Measurements from ENCODE around the gene SIAH2. TPM values are rescaled to one million over a fixed set of nuclear protein-coding genes. Genes with fewer than 3 reads are reported as not detected.

The SIAH2 gene
- total RNA-seq, 6 experiments from 2014 or later, result 20.5 to 53.0 (median 36.5) TPM

- TF ChIP-seq CTCF (IDR thresholded peaks at IDR 0.05), result no peak
- peak; percentile 99 for TF ChIP-seq POLR2A (IDR thresholded peaks at IDR 0.05)
- Histone ChIP-seq H3K4me1 (peaks cover 0 to 41% (median 9%) of the 10 kb centered on the region in 4 donors), H3K4me3 (peak overlapping the region; percentile 67 to 75 (median 74)), H3K27me3 (no peaks in the 10 kb centered on the region), H3K27ac (peak overlapping the region; percentile 98 to 100 (median 99)), H3K36me3 (no peaks in the 10 kb centered on the region), H3K9me3 (no peaks in the 10 kb centered on the region)
- DNase-seq, result peak in 1 of 3 donors; percentile 60
- WGBS (ENCODE audit: insufficient coverage, low coverage, low lambda C conversion rate, missing lambda C conversion rate), result no CpG with 5 or more reads among the region's 76 CpGs
- intact Hi-C loops (cut with DNase I), result no loop called here
- no peak for ATAC-seq
Measured at GRCh38 chr3:150762662-150763121, 277 bp downstream of the SIAH2 start.

- ATAC-seq (peak; percentile 8 to 37 (median 20)), DNase-seq (peak; percentile 58 to 75 (median 73))
- H3K4me3 ChIP-seq, result peak overlapping the region; percentile 67 to 75 (median 74)
- peaks cover 0 to 47% (median 13%) of the 10 kb centered on the region in 4 donors for H3K4me1 ChIP-seq
- no peaks in the 10 kb centered on the region for H3K27me3 ChIP-seq
- H3K9me3 ChIP-seq, result no peaks in the 10 kb centered on the region
- under 1% methylated on average over 29 of the region's 48 CpGs for WGBS (ENCODE audit: insufficient coverage, low coverage, low lambda C conversion rate, missing lambda C conversion rate)
- H3K27ac ChIP-seq, result peak overlapping the region; percentile 98 to 100 (median 99)
- H3K36me3 ChIP-seq, result no peaks in the 10 kb centered on the region
- intact Hi-C loops (cut with DNase I), result no loop called here
- TF ChIP-seq CTCF (IDR thresholded peaks at IDR 0.05) (no peak), POLR2A (IDR thresholded peaks at IDR 0.05) (peak; percentile 64)
Measured at GRCh38 chr3:150761831-150762661, 923 bp downstream of the SIAH2 start.

- intact Hi-C loops (cut with DNase I), result no loop called here
- DNase-seq (no peak), ATAC-seq (no peak)
- H3K36me3 ChIP-seq, result no peaks in the 10 kb centered on the region
- peak overlapping the region; percentile 67 to 75 (median 74) for H3K4me3 ChIP-seq
- no peaks in the 10 kb centered on the region for H3K9me3 ChIP-seq
- peak overlapping the region; percentile 98 to 100 (median 99) for H3K27ac ChIP-seq
- TF ChIP-seq POLR2A (IDR thresholded peaks at IDR 0.05), result no peak
- peak in 1 of 4 donors; percentile 2 for TF ChIP-seq CTCF (IDR thresholded peaks at IDR 0.05)
- peaks cover 0 to 61% (median 18%) of the 10 kb centered on the region in 4 donors for H3K4me1 ChIP-seq
- no peaks in the 10 kb centered on the region for H3K27me3 ChIP-seq
- 10% methylated on average over 6 of the region's 6 CpGs for WGBS (ENCODE audit: insufficient coverage, low coverage, low lambda C conversion rate, missing lambda C conversion rate)
Measured at GRCh38 chr3:150760431-150761200, 2.4 kb downstream of the SIAH2 start.

GRCh38 chr3:150759947-150760346 lies 3.0 kb downstream of the SIAH2 start:
- Histone ChIP-seq H3K27ac (peak overlapping the region; percentile 98 to 100 (median 99)), H3K36me3 (no peaks in the 10 kb centered on the region), H3K4me1 (peaks cover 0 to 66% (median 21%) of the 10 kb centered on the region in 4 donors), H3K4me3 (peak overlapping the region; percentile 67 to 75 (median 74)), H3K9me3 (no peaks in the 10 kb centered on the region), H3K27me3 (no peaks in the 10 kb centered on the region)
- intact Hi-C loops (cut with DNase I), result no loop called here
- TF ChIP-seq CTCF (IDR thresholded peaks at IDR 0.05) (no peak), POLR2A (IDR thresholded peaks at IDR 0.05) (no peak)
- WGBS (ENCODE audit: insufficient coverage, low coverage, low lambda C conversion rate, missing lambda C conversion rate), result 35% methylated on average over 2 of the region's 2 CpGs
- DNase-seq, result no peak
- ATAC-seq, result no peak

Data from right lobe of liver (tissue), 6 donors.